Measurements from ENCODE around the gene CFI. TPM values are rescaled to one million over a fixed set of nuclear protein-coding genes. Genes with fewer than 3 reads are reported as not detected.

The CFI gene
- polyA plus RNA-seq, 3 donors, result not detected

DNA sequence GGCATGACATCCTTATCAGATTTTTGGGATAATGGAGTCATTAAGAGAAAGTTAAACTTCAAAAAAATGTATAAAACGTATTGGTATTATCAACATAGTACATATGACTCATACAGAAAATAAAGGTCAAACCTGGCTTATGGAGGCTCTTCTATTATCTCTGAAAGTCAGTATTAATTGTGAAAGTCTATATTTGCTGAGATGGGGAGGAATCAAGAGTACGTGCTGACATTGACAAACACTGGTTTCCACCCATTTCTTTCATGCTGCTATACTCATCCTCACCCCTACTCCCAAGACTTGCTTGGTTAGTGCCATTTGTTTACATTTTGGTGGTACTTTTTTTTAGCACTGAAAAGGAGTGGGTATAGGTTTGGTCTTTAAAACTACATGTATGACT, 41.1 kb downstream of the CFI start:
- DNase-seq, result no peak
- no peak overlapping the region for H3K4me3 ChIP-seq (replicated peaks in 1 of 3; ENCODE audit: low read depth in 2 of 3, low read length in 3 of 3)
- no peaks in the 10 kb centered on the region for H3K27me3 ChIP-seq (ENCODE audit: control insufficient read depth in 2 of 2, insufficient read depth in 2 of 2, low read length in 2 of 2)
- H3K27ac ChIP-seq (ENCODE audit: low read depth in 1 of 2, low read length in 2 of 2), result no peak overlapping the region
- peaks cover 0 to 4% of the 10 kb centered on the region in 2 donors for H3K4me1 ChIP-seq (ENCODE audit: control insufficient read depth in 1 of 2, insufficient read depth in 2 of 2, low read length in 2 of 2)
- H3K27ac Mint-ChIP-seq, result no peak overlapping the region
- TF ChIP-seq, protein P1, sequence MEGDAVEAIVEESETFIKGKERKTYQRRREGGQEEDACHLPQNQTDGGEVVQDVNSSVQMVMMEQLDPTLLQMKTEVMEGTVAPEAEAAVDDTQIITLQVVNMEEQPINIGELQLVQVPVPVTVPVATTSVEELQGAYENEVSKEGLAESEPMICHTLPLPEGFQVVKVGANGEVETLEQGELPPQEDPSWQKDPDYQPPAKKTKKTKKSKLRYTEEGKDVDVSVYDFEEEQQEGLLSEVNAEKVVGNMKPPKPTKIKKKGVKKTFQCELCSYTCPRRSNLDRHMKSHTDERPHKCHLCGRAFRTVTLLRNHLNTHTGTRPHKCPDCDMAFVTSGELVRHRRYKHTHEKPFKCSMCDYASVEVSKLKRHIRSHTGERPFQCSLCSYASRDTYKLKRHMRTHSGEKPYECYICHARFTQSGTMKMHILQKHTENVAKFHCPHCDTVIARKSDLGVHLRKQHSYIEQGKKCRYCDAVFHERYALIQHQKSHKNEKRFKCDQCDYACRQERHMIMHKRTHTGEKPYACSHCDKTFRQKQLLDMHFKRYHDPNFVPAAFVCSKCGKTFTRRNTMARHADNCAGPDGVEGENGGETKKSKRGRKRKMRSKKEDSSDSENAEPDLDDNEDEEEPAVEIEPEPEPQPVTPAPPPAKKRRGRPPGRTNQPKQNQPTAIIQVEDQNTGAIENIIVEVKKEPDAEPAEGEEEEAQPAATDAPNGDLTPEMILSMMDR (IDR thresholded peaks at IDR 0.05), result no peak
- H3K27me3 Mint-ChIP-seq (ENCODE audit: low read depth in 3 of 3), result no peaks in the 10 kb centered on the region
- H3K4me3 Mint-ChIP-seq, result no peak overlapping the region
- H3K36me3 Mint-ChIP-seq, result no peaks in the 10 kb centered on the region
- no peaks in the 10 kb centered on the region for H3K79me2 ChIP-seq (ENCODE audit: insufficient read depth, low read length)
- H3K9me3 Mint-ChIP-seq, result peaks cover 0 to 2% (median 0%) of the 10 kb centered on the region in 7 donors
- peaks cover 9% of the 10 kb centered on the region for H3K4me1 Mint-ChIP-seq
- no peaks in the 10 kb centered on the region for H3K9me3 ChIP-seq (replicated peaks in 1 of 2; ENCODE audit: control insufficient read depth in 1 of 2, insufficient read depth in 1 of 2, low read length in 2 of 2)
- H4K20me1 ChIP-seq (ENCODE audit: insufficient read depth, low read length), result no peaks in the 10 kb centered on the region
- WGBS (ENCODE audit: insufficient coverage), result no CpG with 5 or more reads among the region's 2 CpGs
- no peak overlapping the region for H2AFZ ChIP-seq (ENCODE audit: insufficient read depth, low read depth, low read length, poor library complexity, severe bottlenecking)
- intact Hi-C loops (cut with micrococcal nuclease), result no loop called here
- no peaks in the 10 kb centered on the region for H3K36me3 ChIP-seq (replicated peaks in 1 of 2; ENCODE audit: control insufficient read depth in 1 of 2, insufficient read depth in 2 of 2, low read length in 2 of 2)
- H3K4me2 ChIP-seq (replicated peaks; ENCODE audit: extremely low read depth, low read length, poor library complexity, severe bottlenecking), result no peak overlapping the region
- no peak overlapping the region for H3K9ac ChIP-seq (ENCODE audit: insufficient read depth, low read length, poor library complexity, severe bottlenecking)

DNA sequence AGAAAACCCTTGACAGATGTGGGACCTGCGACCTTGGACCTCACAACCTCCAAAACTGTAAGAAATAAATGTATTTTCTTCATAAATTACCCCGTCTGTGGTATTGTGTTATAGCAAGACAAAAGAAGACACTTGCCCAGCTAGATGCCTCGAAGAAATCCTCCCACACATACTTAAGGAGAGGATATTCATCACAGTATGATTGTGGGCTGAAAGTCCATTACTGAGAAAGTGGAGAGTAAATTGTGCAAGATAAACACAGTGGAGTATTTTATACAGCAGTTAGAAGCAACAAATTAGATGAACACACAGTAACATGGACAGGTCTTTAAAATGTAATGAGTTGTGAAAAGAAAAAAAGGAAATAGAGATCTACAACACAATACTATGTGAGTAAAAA, 46.1 kb downstream of the CFI start:
- Histone ChIP-seq H4K20me1 (ENCODE audit: insufficient read depth, low read length) (no peaks in the 10 kb centered on the region), H3K9ac (ENCODE audit: insufficient read depth, low read length, poor library complexity, severe bottlenecking) (no peak overlapping the region), H3K4me1 (ENCODE audit: control insufficient read depth in 1 of 2, insufficient read depth in 2 of 2, low read length in 2 of 2) (peaks cover 0 to 4% of the 10 kb centered on the region in 2 donors), H3K4me2 (replicated peaks; ENCODE audit: extremely low read depth, low read length, poor library complexity, severe bottlenecking) (no peak overlapping the region), H2AFZ (ENCODE audit: insufficient read depth, low read depth, low read length, poor library complexity, severe bottlenecking) (no peak overlapping the region), H3K27ac (ENCODE audit: low read depth in 1 of 2, low read length in 2 of 2) (no peak overlapping the region), H3K36me3 (replicated peaks in 1 of 2; ENCODE audit: control insufficient read depth in 1 of 2, insufficient read depth in 2 of 2, low read length in 2 of 2) (no peaks in the 10 kb centered on the region), H3K79me2 (ENCODE audit: insufficient read depth, low read length) (no peaks in the 10 kb centered on the region), H3K9me3 (replicated peaks in 1 of 2; ENCODE audit: control insufficient read depth in 1 of 2, insufficient read depth in 1 of 2, low read length in 2 of 2) (no peaks in the 10 kb centered on the region), H3K4me3 (replicated peaks in 1 of 3; ENCODE audit: low read depth in 2 of 3, low read length in 3 of 3) (no peak overlapping the region), H3K27me3 (ENCODE audit: control insufficient read depth in 2 of 2, insufficient read depth in 2 of 2, low read length in 2 of 2) (no peaks in the 10 kb centered on the region)
- WGBS (ENCODE audit: insufficient coverage), result no CpG with 5 or more reads among the region's 3 CpGs
- intact Hi-C loops (cut with micrococcal nuclease), result no loop called here
- Mint-ChIP-seq H3K4me3 (no peak overlapping the region), H3K27ac (no peak overlapping the region), H3K36me3 (no peaks in the 10 kb centered on the region), H3K27me3 (ENCODE audit: low read depth in 3 of 3) (no peaks in the 10 kb centered on the region), H3K4me1 (peaks cover 9% of the 10 kb centered on the region), H3K9me3 (peaks cover 0 to 2% (median 0%) of the 10 kb centered on the region in 7 donors)
- TF ChIP-seq, protein P1 (IDR thresholded peaks at IDR 0.05), result no peak
- no peak for DNase-seq

All from CD14-positive monocyte (primary cell).